Measurements from ENCODE around the gene INVS. TPM values are rescaled to one million over a fixed set of nuclear protein-coding genes. Genes with fewer than 3 reads are reported as not detected.
"Not testable (repeated sequence)": the region's sequence is repeated elsewhere in the genome, so short reads cannot be mapped to it uniquely, and the experiment has no call there.

INVS gene
- polyA plus RNA-seq, 3 donors = 2.9 to 6.7 (median 4.2) TPM

- no CpG with 5 or more reads among the region's 3 CpGs for WGBS (ENCODE audit: insufficient coverage)
- Mint-ChIP-seq H3K4me3 (no peak overlapping the region), H3K27me3 (ENCODE audit: low read depth in 3 of 3) (no peaks in the 10 kb centered on the region), H3K4me1 (no peaks in the 10 kb centered on the region), H3K27ac (no peak overlapping the region), H3K36me3 (peaks cover 23 to 25% of the 10 kb centered on the region in 2 donors), H3K9me3 (peaks cover 0 to 2% (median 0%) of the 10 kb centered on the region in 7 donors)
- no peaks in the 10 kb centered on the region for H3K4me1 ChIP-seq (ENCODE audit: control insufficient read depth in 1 of 2, insufficient read depth in 2 of 2, low read length in 2 of 2)
- H3K27me3 ChIP-seq (ENCODE audit: control insufficient read depth in 2 of 2, insufficient read depth in 2 of 2, low read length in 2 of 2) = no peaks in the 10 kb centered on the region
- no peak overlapping the region for H2AFZ ChIP-seq (ENCODE audit: insufficient read depth, low read depth, low read length, poor library complexity, severe bottlenecking)
- peaks cover 0 to 13% of the 10 kb centered on the region in 2 donors for H3K36me3 ChIP-seq (replicated peaks in 1 of 2; ENCODE audit: control insufficient read depth in 1 of 2, insufficient read depth in 2 of 2, low read length in 2 of 2)
- intact Hi-C loops (cut with micrococcal nuclease) = no loop called here
- H3K79me2 ChIP-seq (ENCODE audit: insufficient read depth, low read length) = no peaks in the 10 kb centered on the region
- DNase-seq = no peak
- H3K27ac ChIP-seq (ENCODE audit: low read depth in 1 of 2, low read length in 2 of 2) = no peak overlapping the region
- H3K4me2 ChIP-seq (replicated peaks; ENCODE audit: extremely low read depth, low read length, poor library complexity, severe bottlenecking) = no peak overlapping the region
- H3K9me3 ChIP-seq (replicated peaks in 1 of 2; ENCODE audit: control insufficient read depth in 1 of 2, insufficient read depth in 1 of 2, low read length in 2 of 2) = no peaks in the 10 kb centered on the region
- no peaks in the 10 kb centered on the region for H4K20me1 ChIP-seq (ENCODE audit: insufficient read depth, low read length)
- H3K9ac ChIP-seq (ENCODE audit: insufficient read depth, low read length, poor library complexity, severe bottlenecking) = no peak overlapping the region
- TF ChIP-seq CTCF (IDR thresholded peaks at IDR 0.05) = no peak
- H3K4me3 ChIP-seq (replicated peaks in 1 of 3; ENCODE audit: low read depth in 2 of 3, low read length in 3 of 3) = no peak overlapping the region
These were observed 32.9 kb downstream of the INVS start for GRCh38 chr9:100131875-100132430.

GRCh38 chr9:100134731-100135130 lies 35.7 kb downstream of the INVS start:
- H3K9ac ChIP-seq (ENCODE audit: insufficient read depth, low read length, poor library complexity, severe bottlenecking) = no peak overlapping the region
- H3K27ac Mint-ChIP-seq = no peak overlapping the region
- H3K4me1 ChIP-seq (ENCODE audit: control insufficient read depth in 1 of 2, insufficient read depth in 2 of 2, low read length in 2 of 2) = no peaks in the 10 kb centered on the region
- H3K79me2 ChIP-seq (ENCODE audit: insufficient read depth, low read length) = no peaks in the 10 kb centered on the region
- TF ChIP-seq CTCF (IDR thresholded peaks at IDR 0.05) = no peak
- intact Hi-C loops (cut with micrococcal nuclease) = no loop called here
- H3K4me1 Mint-ChIP-seq = no peaks in the 10 kb centered on the region
- H3K27me3 ChIP-seq (ENCODE audit: control insufficient read depth in 2 of 2, insufficient read depth in 2 of 2, low read length in 2 of 2) = no peaks in the 10 kb centered on the region
- H3K27me3 Mint-ChIP-seq (ENCODE audit: low read depth in 3 of 3) = no peaks in the 10 kb centered on the region
- peaks cover 9 to 21% of the 10 kb centered on the region in 2 donors for H3K36me3 Mint-ChIP-seq
- no peak overlapping the region for H3K4me2 ChIP-seq (replicated peaks; ENCODE audit: extremely low read depth, low read length, poor library complexity, severe bottlenecking)
- no peak overlapping the region for H3K4me3 Mint-ChIP-seq
- no peak overlapping the region for H3K4me3 ChIP-seq (replicated peaks in 1 of 3; ENCODE audit: low read depth in 2 of 3, low read length in 3 of 3)
- DNase-seq = no peak
- H3K9me3 Mint-ChIP-seq = peaks cover 0 to 2% (median 0%) of the 10 kb centered on the region in 7 donors
- H3K36me3 ChIP-seq (replicated peaks in 1 of 2; ENCODE audit: control insufficient read depth in 1 of 2, insufficient read depth in 2 of 2, low read length in 2 of 2) = peaks cover 0 to 7% of the 10 kb centered on the region in 2 donors
- H4K20me1 ChIP-seq (ENCODE audit: insufficient read depth, low read length) = no peaks in the 10 kb centered on the region
- no peak overlapping the region for H2AFZ ChIP-seq (ENCODE audit: insufficient read depth, low read depth, low read length, poor library complexity, severe bottlenecking)
- no peaks in the 10 kb centered on the region for H3K9me3 ChIP-seq (replicated peaks in 1 of 2; ENCODE audit: control insufficient read depth in 1 of 2, insufficient read depth in 1 of 2, low read length in 2 of 2)
- no CpG with 5 or more reads among the region's 3 CpGs for WGBS (ENCODE audit: insufficient coverage)
- no peak overlapping the region for H3K27ac ChIP-seq (ENCODE audit: low read depth in 1 of 2, low read length in 2 of 2)

GRCh38 chr9:100136799-100137198 lies 37.8 kb downstream of the INVS start:
- H3K9me3 ChIP-seq (replicated peaks in 1 of 2; ENCODE audit: control insufficient read depth in 1 of 2, insufficient read depth in 1 of 2, low read length in 2 of 2); H3K4me1 Mint-ChIP-seq; H3K4me3 Mint-ChIP-seq; H4K20me1 ChIP-seq (ENCODE audit: insufficient read depth, low read length); intact Hi-C loops (cut with micrococcal nuclease); H3K9ac ChIP-seq (ENCODE audit: insufficient read depth, low read length, poor library complexity, severe bottlenecking); H3K4me3 ChIP-seq (replicated peaks in 1 of 3; ENCODE audit: low read depth in 2 of 3, low read length in 3 of 3); H3K27me3 ChIP-seq (ENCODE audit: control insufficient read depth in 2 of 2, insufficient read depth in 2 of 2, low read length in 2 of 2); H3K27ac Mint-ChIP-seq; H3K4me2 ChIP-seq (replicated peaks; ENCODE audit: extremely low read depth, low read length, poor library complexity, severe bottlenecking); H2AFZ ChIP-seq (ENCODE audit: insufficient read depth, low read depth, low read length, poor library complexity, severe bottlenecking); H3K27me3 Mint-ChIP-seq (ENCODE audit: low read depth in 3 of 3); H3K79me2 ChIP-seq (ENCODE audit: insufficient read depth, low read length); H3K9me3 Mint-ChIP-seq; H3K27ac ChIP-seq (ENCODE audit: low read depth in 1 of 2, low read length in 2 of 2); DNase-seq; H3K36me3 ChIP-seq (replicated peaks in 1 of 2; ENCODE audit: control insufficient read depth in 1 of 2, insufficient read depth in 2 of 2, low read length in 2 of 2); H3K4me1 ChIP-seq (ENCODE audit: control insufficient read depth in 1 of 2, insufficient read depth in 2 of 2, low read length in 2 of 2): not testable (repeated sequence)
- H3K36me3 Mint-ChIP-seq = peaks cover 2 to 18% of the 10 kb centered on the region in 2 donors
- no CpG with 5 or more reads among the region's 5 CpGs for WGBS (ENCODE audit: insufficient coverage)
